Lung (tissue), 12 donors: ENCODE data around the gene F2RL3. TPM values are rescaled to one million over a fixed set of nuclear protein-coding genes. Genes with fewer than 3 reads are reported as not detected.

Experiments
- ATAC-seq: fragments of 200-7000 bp; cut with Tn5 transposase; one replicate; pipeline ENCODE4 v1.9.1; 2020; ENCODE audit warnings: moderate number of reproducible peaks; ENCODE audit not compliant: insufficient read depth, low FRiP score
- DNase-seq, 3 donors: peaks; one replicate each; pipeline ENCODE4 v3.0.0-alpha.2; 2013 to 2017
- H3K27ac ChIP-seq, 2 donors: one replicate each; pipeline ENCODE4 v1.5.1; 2013; ENCODE audit warnings: mild to moderate bottlenecking in 2 of 2, moderate library complexity in 2 of 2, control low read depth in 1 of 2, inconsistent platforms in 1 of 2, low read depth in 1 of 2, low read length in 1 of 2
- H3K27me3 ChIP-seq, 3 donors: one replicate each; pipeline ENCODE4 v1.5.1; 2013; ENCODE audit warnings: low read length in 2 of 3; ENCODE audit not compliant: control insufficient read depth in 3 of 3, insufficient read depth in 3 of 3
- H3K36me3 ChIP-seq, 4 donors: one replicate each; pipeline ENCODE4 v1.5.1; 2013; ENCODE audit warnings: low read length in 4 of 4, mild to moderate bottlenecking in 1 of 4, moderate library complexity in 1 of 4; ENCODE audit not compliant: control insufficient read depth in 4 of 4, insufficient read depth in 4 of 4
- H3K4me1 ChIP-seq, 5 donors: one replicate each; pipeline ENCODE4 v1.5.1; 2013; ENCODE audit warnings: low read length in 5 of 5, mild to moderate bottlenecking in 2 of 5, moderate library complexity in 1 of 5; ENCODE audit not compliant: control insufficient read depth in 5 of 5, insufficient read depth in 5 of 5
- H3K4me3 ChIP-seq: one replicate; pipeline ENCODE4 v1.5.1; 2013; ENCODE audit warnings: mild to moderate bottlenecking, control low read depth, moderate library complexity
- H3K9ac ChIP-seq, 2 donors: one replicate each; pipeline ENCODE4 v1.5.1; 2013; ENCODE audit warnings: low read length in 2 of 2, control low read depth in 1 of 2; ENCODE audit not compliant: insufficient read depth in 1 of 2
- H3K9me3 ChIP-seq, 4 donors: one replicate each; pipeline ENCODE4 v1.5.1; 2013; ENCODE audit warnings: low read length in 3 of 4, mild to moderate bottlenecking in 1 of 4, moderate library complexity in 1 of 4; ENCODE audit not compliant: control insufficient read depth in 4 of 4, insufficient read depth in 3 of 4
- WGBS, 2 donors: extraction: QIAGEN DNeasy Blood & Tissue Kit; methylation state at CpG; one replicate each; pipeline ENCODE4 v1.1.7; 2013; 5-methylcytosine and 5-hydroxymethylcytosine counted together
- polyA plus RNA-seq, 2 donors: library from polyadenylated mRNA; stranded (reverse); fragments of 200-250 nt; gene quantifications; one replicate each; pipeline ENCODE4 v1.2.1, GENCODE V29; 2013
- total RNA-seq, 2 donors: library from RNA; depleted of rRNA in 1 of 2; stranded (reverse); fragments of >200 nt in 1 of 2; gene quantifications; one replicate each; pipeline ENCODE4 v1.2.1, GENCODE V29; 2014 to 2021
- TF ChIP-seq, protein P1 (sequence below): IDR thresholded peaks from 2 replicates; pipeline ENCODE4 v1.5.1; 2012; ENCODE audit warnings: mild to moderate bottlenecking; ENCODE audit errors: control extremely low read depth, extremely low read depth
- donor health status: control.
- donor health status: control.
- donor health status: Bipolar disorder and iron deficiency.
- donor health status: healthy.
- donor health status: DM: yes; HTN: yes; CAD: no.

Gene F2RL3
- total and polyA plus RNA-seq, 4 donors = 5.8 to 76.8 (median 53.0) TPM

DNA sequence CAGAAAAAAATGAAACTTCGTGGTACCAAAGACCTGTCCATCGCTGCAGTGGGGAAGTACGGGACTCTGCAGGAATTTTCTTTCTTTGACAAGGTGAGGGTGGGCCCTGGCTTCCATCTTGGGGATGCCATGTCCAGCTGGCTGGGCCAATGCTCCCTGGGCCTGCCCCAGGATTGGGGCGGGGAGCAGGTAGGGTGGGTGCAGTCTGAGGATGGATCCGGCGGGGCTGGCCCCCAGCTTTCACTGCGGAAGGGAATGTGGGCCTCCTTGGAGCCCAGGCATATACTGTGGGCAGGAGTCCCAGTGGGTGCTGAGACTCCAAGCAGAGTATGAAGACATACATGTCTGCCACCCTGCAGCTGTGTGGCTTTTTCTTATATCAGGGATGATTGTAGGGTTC, 35.7 kb upstream of the F2RL3 start:
- H3K4me1 ChIP-seq = peaks cover 0 to 1% (median 0%) of the 10 kb centered on the region in 5 donors
- peaks cover 22 to 49% (median 39%) of the 10 kb centered on the region in 4 donors for H3K36me3 ChIP-seq
- no peak overlapping the region for H3K4me3 ChIP-seq
- H3K27ac ChIP-seq = no peak overlapping the region
- DNase-seq = no peak
- TF ChIP-seq, protein P1, sequence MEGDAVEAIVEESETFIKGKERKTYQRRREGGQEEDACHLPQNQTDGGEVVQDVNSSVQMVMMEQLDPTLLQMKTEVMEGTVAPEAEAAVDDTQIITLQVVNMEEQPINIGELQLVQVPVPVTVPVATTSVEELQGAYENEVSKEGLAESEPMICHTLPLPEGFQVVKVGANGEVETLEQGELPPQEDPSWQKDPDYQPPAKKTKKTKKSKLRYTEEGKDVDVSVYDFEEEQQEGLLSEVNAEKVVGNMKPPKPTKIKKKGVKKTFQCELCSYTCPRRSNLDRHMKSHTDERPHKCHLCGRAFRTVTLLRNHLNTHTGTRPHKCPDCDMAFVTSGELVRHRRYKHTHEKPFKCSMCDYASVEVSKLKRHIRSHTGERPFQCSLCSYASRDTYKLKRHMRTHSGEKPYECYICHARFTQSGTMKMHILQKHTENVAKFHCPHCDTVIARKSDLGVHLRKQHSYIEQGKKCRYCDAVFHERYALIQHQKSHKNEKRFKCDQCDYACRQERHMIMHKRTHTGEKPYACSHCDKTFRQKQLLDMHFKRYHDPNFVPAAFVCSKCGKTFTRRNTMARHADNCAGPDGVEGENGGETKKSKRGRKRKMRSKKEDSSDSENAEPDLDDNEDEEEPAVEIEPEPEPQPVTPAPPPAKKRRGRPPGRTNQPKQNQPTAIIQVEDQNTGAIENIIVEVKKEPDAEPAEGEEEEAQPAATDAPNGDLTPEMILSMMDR = no peak
- no peaks in the 10 kb centered on the region for H3K27me3 ChIP-seq
- H3K9me3 ChIP-seq = peaks cover 0 to 1% (median 0%) of the 10 kb centered on the region in 4 donors
- H3K9ac ChIP-seq = no peak overlapping the region
- 97 to 98% methylated on average over 7 of the region's 7 CpGs for WGBS, 2 donors
- no peak for ATAC-seq

DNA sequence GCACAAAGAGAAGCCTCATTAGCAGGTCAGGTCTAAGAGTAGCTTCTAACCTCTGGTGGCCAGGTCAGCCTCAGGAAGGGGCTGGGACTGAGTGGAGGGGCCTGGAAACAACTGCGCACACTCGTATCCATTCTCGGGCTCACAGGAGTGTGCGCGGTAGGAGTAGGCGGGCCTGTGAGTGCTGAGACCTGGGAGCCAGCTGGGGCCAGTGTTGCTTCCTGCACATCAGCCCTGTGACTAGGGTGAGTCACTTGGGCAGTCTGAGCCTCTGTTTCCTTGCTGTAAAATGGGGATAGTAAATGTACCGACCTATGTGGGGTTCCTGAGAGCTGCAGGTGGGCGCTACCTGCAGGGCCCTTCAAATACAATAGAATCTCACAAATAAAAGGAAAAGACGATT, 32.7 kb upstream of the F2RL3 start:
- no peak overlapping the region for H3K4me3 ChIP-seq
- no peak for ATAC-seq
- no peak overlapping the region for H3K27ac ChIP-seq
- H3K4me1 ChIP-seq = peaks cover 0 to 1% (median 0%) of the 10 kb centered on the region in 5 donors
- TF ChIP-seq, protein P1 = no peak
- 92 to 98% methylated on average over 9 of the region's 9 CpGs for whole genome bisulfite sequencing, 2 donors
- H3K9me3 ChIP-seq = peaks cover 0 to 1% (median 0%) of the 10 kb centered on the region in 4 donors
- DNase-seq = no peak
- H3K9ac ChIP-seq = no peak overlapping the region
- H3K36me3 ChIP-seq = peaks cover 16 to 52% (median 33%) of the 10 kb centered on the region in 4 donors
- no peaks in the 10 kb centered on the region for H3K27me3 ChIP-seq

DNA sequence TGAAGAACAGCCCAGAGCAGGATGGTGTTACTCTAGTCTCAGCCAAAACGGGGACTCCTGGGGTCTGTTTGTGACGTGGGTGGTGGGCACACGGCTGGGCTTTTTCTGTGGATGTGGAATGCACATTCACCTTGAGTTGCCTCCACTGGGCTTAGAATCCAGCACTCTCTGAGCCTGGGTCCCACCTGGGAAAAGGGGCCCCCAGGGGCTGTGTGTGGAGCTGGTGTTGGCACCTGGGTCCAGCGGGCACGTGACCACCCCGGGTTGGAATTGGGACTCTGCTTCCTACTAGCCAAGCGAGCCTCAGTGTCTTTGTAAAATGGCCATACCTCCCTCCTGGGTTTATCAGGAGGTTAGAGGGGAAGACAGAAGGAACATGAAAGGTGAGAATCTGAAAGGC, 29.2 kb upstream of the F2RL3 start:
- TF ChIP-seq, protein P1 = no peak
- 96% methylated on average over 7 of the region's 7 CpGs for WGBS, 2 donors
- DNase-seq = no peak
- Histone ChIP-seq H3K36me3 (peaks cover 2 to 38% (median 30%) of the 10 kb centered on the region in 4 donors), H3K27me3 (no peaks in the 10 kb centered on the region), H3K9me3 (peaks cover 0 to 1% (median 0%) of the 10 kb centered on the region in 4 donors), H3K9ac (no peak overlapping the region), H3K4me1 (peaks cover 0 to 1% (median 0%) of the 10 kb centered on the region in 5 donors), H3K27ac (no peak overlapping the region), H3K4me3 (no peak overlapping the region)
- no peak for ATAC-seq

DNA sequence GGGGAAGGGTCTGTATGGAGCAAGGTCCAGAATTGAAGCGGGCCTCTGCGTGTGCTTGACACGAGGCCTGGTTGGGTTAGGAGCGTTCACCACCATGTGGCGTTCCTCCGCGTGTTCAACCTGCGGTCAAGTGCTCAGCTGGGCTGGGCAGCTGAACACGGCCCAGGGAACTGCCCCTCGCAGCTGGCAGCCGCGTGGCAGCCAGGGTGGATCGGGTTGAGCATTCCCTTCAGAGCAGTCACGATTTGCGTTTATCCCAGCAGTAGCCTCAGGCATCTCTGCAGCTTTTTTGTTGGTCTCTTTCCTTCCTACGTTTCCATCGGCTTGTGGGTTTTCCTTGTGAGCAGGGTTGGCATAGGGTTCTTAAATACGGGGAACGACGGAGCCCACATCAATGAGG, 28.7 kb upstream of the F2RL3 start:
- 95 to 96% methylated on average over 20 of the region's 20 CpGs for WGBS, 2 donors
- DNase-seq (no peak), ATAC-seq (no peak)
- H3K36me3 ChIP-seq = peaks cover 5 to 35% (median 26%) of the 10 kb centered on the region in 4 donors
- no peak overlapping the region for H3K27ac ChIP-seq
- no peak overlapping the region for H3K4me3 ChIP-seq
- TF ChIP-seq, protein P1 = no peak
- peaks cover 0 to 1% (median 0%) of the 10 kb centered on the region in 5 donors for H3K4me1 ChIP-seq
- H3K9me3 ChIP-seq = peaks cover 0 to 1% (median 0%) of the 10 kb centered on the region in 4 donors
- no peak overlapping the region for H3K9ac ChIP-seq
- no peaks in the 10 kb centered on the region for H3K27me3 ChIP-seq
